Gastrocnemius medialis (tissue), 4 donors: ENCODE measurements around the gene GSG1L. TPM values are rescaled to one million over a fixed set of nuclear protein-coding genes. Genes with fewer than 3 reads are reported as not detected.

Experiments used
- ATAC-seq, 2 donors: fragments of 150-250 bp; one replicate each; pipeline ENCODE4 v1.9.1; 2016
- DNase-seq, 2 donors: peaks; one replicate each; pipeline ENCODE4 v3.0.0-alpha.2; 2019
- H3K27ac ChIP-seq, 4 donors: fragments of 200-600 bp; sonication (generic); 1 replicate in 1 of 4; 2 replicates in 3 of 4; pipeline ENCODE4 v1.5.1; 2016 to 2018; ENCODE audit warnings: mild to moderate bottlenecking in 2 of 4, moderate library complexity in 1 of 4
- H3K27me3 ChIP-seq, 3 donors: fragments of 200-600 bp; sonication (generic) in 2 of 3; 1 replicate in 1 of 3; 2 replicates in 2 of 3; pipeline versions ENCODE4 v1.5.1 to v1.6.0; 2016 to 2019; ENCODE audit warnings: mild to moderate bottlenecking in 1 of 3, moderate library complexity in 1 of 3
- H3K36me3 ChIP-seq, 2 donors: fragments of 200-600 bp; sonication (generic) in 1 of 2; one replicate each; pipeline ENCODE4 v1.5.1; 2017 to 2018
- H3K4me1 ChIP-seq, 2 donors: fragments of 200-600 bp; sonication (generic) in 1 of 2; one replicate each; pipeline ENCODE4 v1.5.1; 2016 to 2017; ENCODE audit warnings: mild to moderate bottlenecking in 2 of 2
- H3K4me3 ChIP-seq, 4 donors: fragments of 200-600 bp; sonication (generic) in 3 of 4; 1 replicate in 1 of 4; 2 replicates in 3 of 4; pipeline ENCODE4 v1.5.1; 2016 to 2019; ENCODE audit warnings: mild to moderate bottlenecking in 2 of 4
- H3K9me3 ChIP-seq, 3 donors: fragments of 200-600 bp; sonication (generic) in 2 of 3; 1 replicate in 1 of 3; 2 replicates in 2 of 3; pipeline ENCODE4 v1.5.1; 2016 to 2019
- POLR2A ChIP-seq, 2 donors: fragments of 450-650 bp; IDR thresholded peaks; one replicate each; pipeline ENCODE4 v1.6.1; 2017; ENCODE audit warnings: antibody characterized with exemption in 2 of 2, mild to moderate bottlenecking in 2 of 2, moderate library complexity in 2 of 2
- in situ Hi-C, 4 donors: fragments of 200-750 bp; cut with MboI; loops; one replicate each; pipeline versions ENCODE4 v1.15.0 to v1.8.0; 2017; ENCODE audit warnings: low sequenced_read_pairs in 4 of 4
- intact Hi-C: fragments of 100-400 bp; cut with DNase I; formaldehyde crosslinking; loops from one replicate; pipeline ENCODE4 v1.15.1; 2023; ENCODE audit warnings: low total_unique reads
- total RNA-seq, 4 donors: library from RNA; depleted of rRNA; stranded (reverse); fragments of >200 nt; gene quantifications; one replicate each; pipeline versions ENCODE4 v1.1.0 to v1.2.3, GENCODE V29; 2016
- TF ChIP-seq, protein P1 (sequence below), 5 experiments: fragments of 450-650 bp in 3 of 5; fragments of 200-600 bp in 2 of 5; sonication (generic) in 2 of 5; IDR thresholded peaks in 4 of 5; conservative IDR thresholded peaks in 1 of 5; 1 replicate in 4 of 5; 2 replicates in 1 of 5; pipeline ENCODE4 v1.5.1; 2016 to 2019; ENCODE audit warnings: antibody characterized with exemption in 5 of 5, mild to moderate bottlenecking in 3 of 5, moderate library complexity in 3 of 5

Gene GSG1L
- total RNA-seq, 4 donors from 2014 or later = not detected

GRCh38 chr16:27920391-27920891, 143.1 kb downstream of the GSG1L start:
- in situ Hi-C loops = no loop called here
- H3K27ac ChIP-seq = no peak overlapping the region
- no peaks in the 10 kb centered on the region for H3K27me3 ChIP-seq
- no peaks in the 10 kb centered on the region for H3K4me1 ChIP-seq
- H3K9me3 ChIP-seq = no peaks in the 10 kb centered on the region
- H3K36me3 ChIP-seq = no peaks in the 10 kb centered on the region
- H3K4me3 ChIP-seq = no peak overlapping the region
- no peak for DNase-seq
- ATAC-seq = no peak
- TF ChIP-seq POLR2A (IDR thresholded peaks at IDR 0.05) = no peak
- TF ChIP-seq, protein P1, sequence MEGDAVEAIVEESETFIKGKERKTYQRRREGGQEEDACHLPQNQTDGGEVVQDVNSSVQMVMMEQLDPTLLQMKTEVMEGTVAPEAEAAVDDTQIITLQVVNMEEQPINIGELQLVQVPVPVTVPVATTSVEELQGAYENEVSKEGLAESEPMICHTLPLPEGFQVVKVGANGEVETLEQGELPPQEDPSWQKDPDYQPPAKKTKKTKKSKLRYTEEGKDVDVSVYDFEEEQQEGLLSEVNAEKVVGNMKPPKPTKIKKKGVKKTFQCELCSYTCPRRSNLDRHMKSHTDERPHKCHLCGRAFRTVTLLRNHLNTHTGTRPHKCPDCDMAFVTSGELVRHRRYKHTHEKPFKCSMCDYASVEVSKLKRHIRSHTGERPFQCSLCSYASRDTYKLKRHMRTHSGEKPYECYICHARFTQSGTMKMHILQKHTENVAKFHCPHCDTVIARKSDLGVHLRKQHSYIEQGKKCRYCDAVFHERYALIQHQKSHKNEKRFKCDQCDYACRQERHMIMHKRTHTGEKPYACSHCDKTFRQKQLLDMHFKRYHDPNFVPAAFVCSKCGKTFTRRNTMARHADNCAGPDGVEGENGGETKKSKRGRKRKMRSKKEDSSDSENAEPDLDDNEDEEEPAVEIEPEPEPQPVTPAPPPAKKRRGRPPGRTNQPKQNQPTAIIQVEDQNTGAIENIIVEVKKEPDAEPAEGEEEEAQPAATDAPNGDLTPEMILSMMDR (IDR thresholded peaks at IDR 0.05 in 4 of 5, conservative IDR thresholded peaks at IDR 0.05 in 1 of 5) = no peak
- intact Hi-C loops = no loop called here

DNA sequence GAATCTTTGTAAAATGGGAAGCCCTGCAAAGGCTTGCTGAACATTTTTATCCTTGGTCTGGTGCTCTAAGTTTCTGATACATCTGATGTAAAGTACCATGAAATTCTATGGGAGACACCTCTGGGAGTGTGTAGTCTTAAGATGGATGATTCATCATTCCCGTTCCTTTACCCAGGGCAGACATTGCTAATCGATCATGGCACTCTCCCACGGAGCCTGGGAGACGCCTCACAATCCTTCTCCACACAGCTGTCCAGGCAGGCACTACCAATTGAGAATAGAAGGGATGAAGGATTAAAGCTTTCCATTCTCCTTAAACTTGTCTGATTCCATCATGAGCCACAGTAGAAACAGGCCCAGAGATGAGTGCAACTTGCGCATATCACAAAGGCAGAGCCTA, 144.8 kb downstream of the GSG1L start:
- Histone ChIP-seq H3K27ac (no peak overlapping the region), H3K36me3 (no peaks in the 10 kb centered on the region), H3K27me3 (no peaks in the 10 kb centered on the region), H3K9me3 (no peaks in the 10 kb centered on the region), H3K4me3 (no peak overlapping the region), H3K4me1 (no peaks in the 10 kb centered on the region)
- intact Hi-C loops = no loop called here
- DNase-seq (no peak), ATAC-seq (no peak)
- in situ Hi-C loops = no loop called here
- TF ChIP-seq, protein P1 (IDR thresholded peaks at IDR 0.05 in 4 of 5, conservative IDR thresholded peaks at IDR 0.05 in 1 of 5) = no peak
- no peak for TF ChIP-seq POLR2A (IDR thresholded peaks at IDR 0.05)

GRCh38 chr16:27917949-27918348, 145.6 kb downstream of the GSG1L start:
- Histone ChIP-seq H3K4me1 (no peaks in the 10 kb centered on the region), H3K27ac (no peak overlapping the region), H3K9me3 (no peaks in the 10 kb centered on the region), H3K36me3 (no peaks in the 10 kb centered on the region), H3K27me3 (no peaks in the 10 kb centered on the region), H3K4me3 (no peak overlapping the region)
- no peak for ATAC-seq
- in situ Hi-C loops = no loop called here
- DNase-seq = no peak
- no peak for TF ChIP-seq POLR2A (IDR thresholded peaks at IDR 0.05)
- TF ChIP-seq, protein P1 (IDR thresholded peaks at IDR 0.05 in 4 of 5, conservative IDR thresholded peaks at IDR 0.05 in 1 of 5) = no peak
- intact Hi-C loops = no loop called here

GRCh38 chr16:27911486-27911885, 152.0 kb downstream of the GSG1L start:
- TF ChIP-seq, protein P1 (IDR thresholded peaks at IDR 0.05 in 4 of 5, conservative IDR thresholded peaks at IDR 0.05 in 1 of 5) = no peak
- no peak for TF ChIP-seq POLR2A (IDR thresholded peaks at IDR 0.05)
- DNase-seq = no peak
- Histone ChIP-seq H3K36me3 (no peaks in the 10 kb centered on the region), H3K27me3 (peaks cover 0 to 5% (median 0%) of the 10 kb centered on the region in 3 donors), H3K4me3 (no peak overlapping the region), H3K9me3 (no peaks in the 10 kb centered on the region), H3K4me1 (no peaks in the 10 kb centered on the region), H3K27ac (no peak overlapping the region)
- in situ Hi-C loops (no loop called here), intact Hi-C loops (no loop called here)
- no peak for ATAC-seq

- in situ Hi-C loops = no loop called here
- intact Hi-C loops = no loop called here
- Histone ChIP-seq H3K27ac (no peak overlapping the region), H3K4me1 (no peaks in the 10 kb centered on the region), H3K36me3 (no peaks in the 10 kb centered on the region), H3K4me3 (no peak overlapping the region), H3K27me3 (peaks cover 0 to 2% (median 0%) of the 10 kb centered on the region in 3 donors), H3K9me3 (no peaks in the 10 kb centered on the region)
- ATAC-seq (no peak), DNase-seq (no peak)
- no peak for TF ChIP-seq POLR2A (IDR thresholded peaks at IDR 0.05)
- TF ChIP-seq, protein P1 (IDR thresholded peaks at IDR 0.05 in 4 of 5, conservative IDR thresholded peaks at IDR 0.05 in 1 of 5) = no peak
These were observed 156.0 kb downstream of the GSG1L start for GRCh38 chr16:27907457-27907972.
